ENCODE results near the gene SYNE1. TPM values are rescaled to one million over a fixed set of nuclear protein-coding genes. Genes with fewer than 3 reads are reported as not detected.
"Not testable (repeated sequence)": the region's sequence is repeated elsewhere in the genome, so short reads cannot be mapped to it uniquely, and the experiment has no call there.

SYNE1 gene
- total RNA-seq, 1 donor from 2014 or later: 81.3 TPM

DNA sequence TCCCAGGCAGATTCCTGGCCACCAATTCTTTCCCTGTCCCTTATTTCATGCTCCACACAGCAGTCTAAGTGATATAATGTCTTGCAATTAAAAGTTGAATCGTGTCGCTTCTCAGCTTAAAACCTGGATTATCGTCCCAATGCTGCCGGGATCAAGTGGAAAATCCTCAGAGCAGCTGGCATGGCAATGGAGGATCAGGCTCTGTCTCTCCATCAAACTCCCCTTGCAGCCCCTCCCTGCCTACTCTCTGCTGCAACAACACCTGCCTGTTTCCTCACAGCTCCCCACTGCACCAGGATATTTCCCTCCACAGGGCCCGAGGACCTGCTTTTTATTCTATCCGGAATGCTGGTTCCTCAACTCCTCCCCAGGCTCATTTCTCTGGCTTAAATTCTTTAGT is 277.1 kb downstream of the SYNE1 start:
- DNase-seq: no peak

DNA sequence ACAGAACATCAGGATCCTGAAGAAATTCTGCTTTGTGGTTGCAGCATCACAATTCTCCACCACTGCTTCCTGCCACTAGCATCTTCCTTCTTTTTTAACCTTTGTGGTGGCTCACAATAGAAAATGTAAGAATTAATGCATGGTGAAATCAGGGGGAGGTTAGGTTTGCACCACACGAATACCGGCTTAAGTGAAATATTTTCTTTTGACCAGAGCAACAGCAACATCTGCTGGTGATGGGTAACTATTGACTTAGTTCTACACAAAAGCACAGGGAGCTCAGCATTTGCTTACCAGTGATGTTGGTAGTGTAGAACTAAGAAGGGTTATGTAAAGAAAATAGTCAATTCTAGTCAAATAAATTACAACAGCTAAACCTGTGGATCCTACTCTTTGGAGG is 280.5 kb downstream of the SYNE1 start:
- peak; percentile 68 for DNase-seq

DNA sequence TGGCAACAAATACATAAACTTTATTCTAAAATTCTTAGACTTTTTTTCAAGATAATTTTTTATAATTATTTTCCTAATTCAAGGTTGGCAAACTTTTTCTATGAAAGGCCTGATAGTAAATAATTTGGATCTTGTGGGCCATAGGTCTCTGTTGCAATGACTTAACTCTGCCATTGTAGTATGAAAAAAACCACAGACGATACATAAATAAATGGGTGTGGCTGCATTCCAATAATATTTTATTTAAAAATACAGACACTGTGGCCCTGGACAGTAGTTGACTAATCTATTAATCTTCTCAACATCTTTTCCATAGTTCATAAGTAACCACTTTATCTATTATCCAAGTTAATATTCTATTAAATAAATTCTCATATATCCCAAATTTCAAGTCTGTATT is 281.1 kb downstream of the SYNE1 start:
- DNase-seq: no peak

DNA sequence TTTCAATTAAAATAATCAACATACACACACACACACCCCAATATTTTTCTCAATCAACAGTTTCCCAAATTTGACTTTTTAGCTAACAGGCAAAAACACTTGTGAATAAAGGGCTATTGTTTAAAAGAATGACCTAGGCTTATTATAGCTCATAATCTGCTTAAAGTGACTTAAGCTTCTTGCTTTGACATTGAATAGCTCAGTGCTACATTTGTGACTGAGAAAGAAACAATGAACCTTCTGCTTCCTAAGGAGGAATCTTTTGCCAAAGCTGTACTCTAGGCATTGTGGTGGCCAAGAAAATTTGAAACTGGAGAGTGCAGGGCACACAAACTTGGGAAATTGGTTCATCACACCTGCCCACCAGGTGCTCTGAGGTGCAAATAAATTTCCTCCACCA is 282.0 kb downstream of the SYNE1 start:
- peak; percentile 7 for DNase-seq

DNA sequence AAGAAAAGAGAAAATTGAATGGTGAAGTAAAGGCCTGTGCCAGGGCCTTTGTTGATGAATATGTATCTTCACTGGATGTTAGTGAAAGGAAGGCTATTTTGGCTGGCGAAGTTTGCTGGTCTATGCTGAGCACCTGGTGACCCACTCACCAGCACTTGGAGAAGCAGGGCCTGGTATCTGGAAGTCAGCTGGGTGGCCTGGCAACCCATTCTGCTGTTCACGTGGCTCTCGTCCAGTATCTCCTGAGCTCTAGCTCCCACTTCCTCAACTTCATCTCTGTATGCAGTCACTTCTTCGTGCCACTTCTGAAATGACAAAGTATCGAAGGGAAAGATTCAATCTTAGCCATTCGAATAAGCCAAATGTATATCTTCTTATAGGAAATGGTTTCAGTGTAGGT is 283.7 kb downstream of the SYNE1 start:
- DNase-seq: no peak

DNA sequence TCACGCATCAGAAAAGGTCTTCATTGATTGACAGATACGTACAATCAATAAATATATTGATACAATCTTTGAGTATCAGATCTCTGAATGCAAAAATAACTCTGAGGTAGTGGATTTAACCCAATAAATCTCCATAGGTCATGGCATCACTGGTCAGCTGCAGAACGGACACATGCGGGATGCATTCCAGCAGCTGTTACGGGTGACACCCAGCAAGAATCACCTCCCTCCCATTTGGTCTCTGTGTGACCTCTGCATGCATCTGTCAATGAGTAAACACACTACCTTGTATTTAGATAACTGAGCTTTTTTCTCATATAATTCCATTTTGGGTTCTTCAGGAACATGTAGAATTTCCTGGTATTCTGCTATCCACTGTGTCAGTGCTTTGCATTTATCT is 285.4 kb downstream of the SYNE1 start:
- DNase-seq: no peak

DNA sequence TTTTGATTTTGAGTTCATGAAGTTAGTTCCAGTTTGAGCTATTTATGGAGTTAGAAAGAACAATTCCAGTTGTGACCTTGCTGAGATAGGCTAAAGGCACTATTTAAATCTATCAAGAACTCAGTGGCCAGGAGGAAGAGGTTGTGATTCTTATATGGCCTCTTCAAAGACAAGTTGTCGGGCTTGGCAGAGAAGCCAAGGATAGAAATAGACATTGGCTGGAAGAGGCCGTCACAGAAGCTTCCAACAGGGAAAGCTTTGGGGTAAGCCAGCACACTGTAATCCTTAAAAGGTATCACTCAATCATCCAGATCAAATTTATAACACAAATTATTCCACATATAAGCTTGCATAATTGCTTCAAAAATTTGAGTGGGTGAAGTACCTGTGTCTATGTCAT is 286.1 kb downstream of the SYNE1 start:
- DNase-seq: no peak

DNA sequence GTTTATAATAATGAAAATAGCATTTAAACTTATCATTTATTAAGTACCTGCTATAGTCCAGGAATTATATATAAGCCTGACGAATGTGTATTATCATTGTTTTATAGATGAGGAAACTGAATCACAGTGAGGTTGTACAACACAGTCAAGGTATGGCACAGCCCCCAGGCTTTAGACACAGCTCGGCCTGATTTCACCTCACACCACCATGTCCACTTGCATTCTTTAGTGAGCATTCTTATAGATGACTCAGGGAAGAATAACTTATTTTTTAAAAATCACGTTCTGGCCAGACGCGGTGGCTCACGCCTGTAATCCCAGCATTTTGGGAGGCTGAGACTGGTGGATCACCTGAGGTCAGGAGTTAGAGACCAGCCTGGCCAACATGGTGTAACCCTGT is 289.0 kb downstream of the SYNE1 start:
- DNase-seq: no peak

DNA sequence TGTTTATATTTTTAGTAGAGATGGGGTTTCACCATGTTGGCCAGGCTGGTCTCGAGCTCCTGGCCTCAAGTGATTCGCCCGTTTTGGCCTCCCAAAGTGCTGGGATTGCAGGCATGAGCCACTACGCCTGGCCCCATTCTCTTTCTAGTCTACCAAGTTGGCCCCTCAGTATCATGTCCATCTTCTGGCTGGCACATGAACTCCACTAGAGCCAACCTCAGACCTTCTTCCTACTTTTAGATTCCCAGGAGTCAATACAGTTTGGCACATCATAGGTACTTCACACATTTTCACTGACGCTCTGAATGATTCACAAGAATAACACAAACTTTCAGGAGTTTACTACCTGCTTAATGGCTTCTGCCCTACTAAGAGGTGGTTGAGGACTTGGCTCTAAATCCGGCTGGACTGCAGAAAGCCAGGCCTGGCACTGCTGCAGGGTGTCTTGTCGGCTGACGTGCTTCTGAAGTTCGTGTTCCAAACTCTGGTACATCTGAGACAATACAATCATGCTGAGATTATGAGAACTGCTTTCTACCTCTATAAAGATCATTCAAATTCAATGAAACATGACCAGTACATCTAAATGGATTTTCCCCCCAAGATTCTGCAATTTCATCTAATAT is 293.3 kb downstream of the SYNE1 start:
- DNase-seq: no peak

DNA sequence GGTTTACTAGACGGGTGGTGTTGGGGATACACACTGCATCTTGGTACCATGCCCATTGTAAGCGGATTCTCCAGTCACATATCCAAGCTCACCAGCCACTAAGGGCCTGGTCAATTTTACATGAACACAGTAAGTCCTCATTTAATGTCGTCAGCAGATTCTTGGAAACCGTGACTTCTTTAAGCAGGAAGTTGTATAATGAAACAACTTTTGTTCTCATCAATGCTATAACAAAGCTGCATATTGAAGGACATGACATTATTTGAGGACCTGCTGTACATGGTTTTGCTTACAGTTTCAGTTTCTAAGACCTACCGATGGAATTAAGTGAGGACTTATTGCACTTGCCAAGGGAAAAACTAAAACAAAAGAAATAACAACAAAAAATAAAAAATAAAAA is 295.6 kb downstream of the SYNE1 start:
- DNase-seq: no peak

DNA sequence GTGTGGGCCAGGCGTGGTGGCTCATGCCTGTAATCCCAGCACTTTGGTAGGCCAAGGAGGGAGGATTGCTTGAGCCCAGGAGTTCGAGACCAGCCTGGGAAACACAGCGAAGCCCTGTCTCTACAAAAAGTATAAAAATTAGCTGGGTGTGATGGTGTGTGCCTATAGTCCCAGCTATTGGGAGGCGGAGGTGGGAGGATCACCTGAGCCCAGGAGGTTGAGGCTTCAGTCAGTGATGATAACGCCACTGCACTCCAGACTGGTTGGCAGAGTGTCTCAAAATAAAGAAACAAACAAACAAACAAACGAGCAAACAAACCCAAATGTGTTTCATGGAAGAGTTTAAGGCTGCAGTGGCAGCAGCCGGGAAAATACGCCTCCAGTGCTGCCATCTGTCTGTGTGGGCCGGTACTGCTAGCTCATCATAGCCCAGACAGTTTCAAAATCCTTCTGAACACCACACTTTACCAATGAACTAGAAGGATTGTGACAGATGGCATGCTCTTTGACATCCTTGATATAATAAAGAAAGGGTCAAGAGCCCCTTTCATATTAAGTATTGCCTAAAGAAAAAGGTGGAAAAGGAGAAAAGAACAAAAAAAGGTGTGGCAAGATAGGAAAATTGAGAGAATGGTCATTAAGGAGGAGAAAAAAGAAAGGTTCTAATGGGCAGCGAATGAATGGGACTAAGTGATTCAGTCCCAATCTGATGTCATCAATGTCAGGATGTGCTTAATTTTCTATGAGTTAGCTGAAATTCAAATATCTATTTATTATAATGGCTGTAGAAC is 298.6 kb downstream of the SYNE1 start:
- DNase-seq: peak; percentile 72

DNA sequence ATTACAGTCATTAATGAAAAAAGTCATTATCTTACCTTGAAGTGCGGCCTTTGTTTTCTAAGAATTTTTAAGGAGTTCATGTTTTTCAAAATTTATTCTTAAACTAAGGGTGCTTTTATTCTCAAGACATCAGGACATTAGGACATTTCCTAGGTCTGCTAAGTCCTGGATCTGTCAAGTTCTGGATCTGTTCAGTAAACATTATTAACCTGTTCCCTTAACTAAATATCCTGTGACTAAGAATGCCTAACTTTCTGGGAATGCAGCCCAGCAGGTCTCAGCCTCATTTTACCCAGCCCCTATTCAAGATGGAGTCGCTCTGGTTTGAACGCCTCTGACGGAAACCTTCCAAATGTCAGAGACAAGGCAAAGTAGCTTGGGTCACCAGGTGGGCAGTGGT is 302.6 kb downstream of the SYNE1 start:
- no peak for DNase-seq

DNA sequence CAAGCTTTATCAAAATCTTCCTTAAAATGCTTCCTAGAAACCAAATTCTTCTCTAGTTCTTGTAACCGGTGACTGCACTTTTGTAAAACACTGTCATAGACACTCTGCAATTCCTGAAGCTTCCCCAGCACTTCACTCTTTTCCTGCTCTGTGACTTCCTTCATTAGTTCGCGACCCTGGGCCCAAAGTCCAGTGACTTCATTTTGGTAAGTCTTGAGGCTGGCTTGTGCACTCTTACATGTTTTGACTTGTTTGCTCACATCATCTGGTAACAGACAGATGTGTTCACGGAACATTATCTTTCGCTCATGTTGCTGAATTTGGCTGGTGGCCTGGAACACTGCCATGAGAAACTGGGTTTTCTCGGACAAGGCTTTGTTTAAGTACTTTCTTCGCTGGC is 306.2 kb downstream of the SYNE1 start:
- DNase-seq: no peak

DNA sequence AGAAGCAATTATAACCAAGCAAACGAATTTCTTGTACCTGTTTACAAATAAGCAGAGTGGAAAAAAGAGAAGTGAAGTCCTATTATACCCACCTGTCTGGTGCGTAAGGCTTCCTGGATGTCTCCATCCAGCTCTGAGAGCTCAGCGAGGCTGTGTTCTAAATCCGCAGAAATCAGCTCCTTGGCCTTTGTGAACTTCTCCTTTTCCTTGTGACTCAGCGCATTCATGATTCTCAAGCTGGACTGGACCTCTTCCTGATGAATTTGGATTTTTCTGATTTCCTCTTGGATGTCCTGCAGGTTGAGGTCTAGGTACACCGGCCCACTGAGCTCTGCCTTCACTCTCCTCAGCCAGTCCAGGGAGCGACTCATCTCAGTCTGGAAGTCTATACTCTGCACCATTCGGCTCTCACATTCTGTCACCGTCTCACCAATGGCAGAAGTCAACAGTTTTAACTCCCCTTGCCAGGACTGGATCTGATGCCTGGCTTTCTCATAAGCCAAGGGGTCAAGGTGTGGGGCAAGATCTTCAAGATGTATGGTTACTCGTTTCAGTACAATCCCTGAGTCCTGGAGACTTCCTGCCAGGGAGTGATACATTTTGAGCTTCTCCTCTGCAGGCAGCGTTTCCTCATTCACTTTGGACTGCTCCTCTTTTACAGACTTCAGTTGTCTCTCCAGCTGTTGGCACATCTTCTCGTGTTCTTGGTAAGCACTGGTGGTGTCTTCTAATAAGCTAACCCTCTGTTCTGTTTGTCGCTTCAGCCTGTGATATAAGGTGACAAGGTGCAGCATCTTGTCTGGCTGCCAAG is 307.3 kb downstream of the SYNE1 start:
- DNase-seq: no peak

DNA sequence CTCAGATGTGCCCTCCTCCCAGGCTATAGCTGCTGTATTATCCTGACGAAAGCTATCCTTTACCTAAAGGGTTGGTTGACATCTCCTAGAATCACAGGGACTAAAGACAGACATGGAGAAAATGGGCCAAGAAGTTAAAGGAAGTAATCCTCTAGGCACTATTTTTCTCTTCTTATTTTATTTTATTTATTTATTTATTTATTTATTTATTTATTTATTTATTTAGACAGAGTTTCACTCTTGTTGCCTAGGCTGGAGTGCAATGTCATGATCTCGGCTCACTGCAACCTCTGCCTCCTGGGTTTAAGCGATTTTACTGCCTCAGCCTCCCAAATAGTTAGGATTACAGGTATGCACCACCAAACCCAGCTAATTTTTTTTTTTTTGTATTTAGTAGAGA is 309.0 kb downstream of the SYNE1 start:
- DNase-seq: not testable (repeated sequence)

DNA sequence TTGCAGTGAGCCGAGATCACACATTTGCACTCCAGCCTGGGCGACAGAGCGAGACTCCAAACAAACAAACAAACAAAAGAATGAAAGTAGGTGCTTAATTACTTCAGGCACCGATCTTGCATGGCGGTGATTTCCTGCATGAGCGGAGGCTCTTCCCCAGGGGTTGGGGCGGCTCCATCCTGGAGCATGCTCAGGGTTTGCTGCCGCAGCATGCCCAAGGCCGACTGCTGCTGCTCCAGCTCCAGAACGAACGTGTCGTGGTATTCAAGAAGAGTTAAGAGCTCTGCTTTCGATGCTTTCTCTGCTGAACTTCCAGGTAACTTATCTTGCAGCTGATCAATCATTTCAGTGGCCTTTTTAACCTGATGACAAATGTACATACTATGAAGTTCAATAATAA is 313.8 kb downstream of the SYNE1 start:
- no peak for DNase-seq

DNA sequence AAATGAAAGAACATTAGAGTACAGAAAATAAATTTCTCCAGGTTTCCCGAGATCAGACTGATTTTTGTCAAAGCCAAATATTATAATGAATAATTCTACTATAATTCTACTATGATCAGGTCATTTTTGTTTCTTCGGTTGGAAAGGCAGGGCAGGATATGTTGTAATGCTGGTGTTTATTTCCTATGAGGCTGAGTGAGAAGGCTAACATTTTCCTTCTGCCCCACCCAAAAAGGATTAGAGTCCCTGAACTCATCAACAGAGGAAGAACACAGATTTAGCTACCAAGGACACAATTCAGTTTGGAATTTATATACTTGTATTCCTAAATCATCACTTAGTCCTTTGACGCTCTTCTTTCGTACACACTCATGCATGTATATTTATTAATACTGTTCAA is 318.9 kb downstream of the SYNE1 start:
- peak; percentile 63 for DNase-seq

DNA sequence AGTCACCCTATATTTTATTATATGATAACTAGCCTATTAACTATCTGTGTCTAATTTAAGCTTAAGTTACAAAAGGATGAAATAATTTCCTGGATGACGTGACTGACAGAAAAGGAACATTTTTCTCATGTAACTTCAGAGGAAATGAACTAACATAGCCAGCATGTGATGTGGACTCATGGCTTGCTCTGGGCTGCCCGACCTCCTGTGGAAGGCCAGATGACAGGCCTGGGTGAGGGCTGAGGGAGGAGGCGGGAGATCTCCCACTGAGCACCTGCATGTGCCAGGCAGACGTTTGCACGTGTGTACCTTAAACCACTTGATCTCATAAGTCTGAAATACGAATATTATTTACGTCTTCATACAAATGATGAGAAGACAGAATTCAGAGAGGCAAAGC is 321.1 kb downstream of the SYNE1 start:
- DNase-seq: peak; percentile 97

DNA sequence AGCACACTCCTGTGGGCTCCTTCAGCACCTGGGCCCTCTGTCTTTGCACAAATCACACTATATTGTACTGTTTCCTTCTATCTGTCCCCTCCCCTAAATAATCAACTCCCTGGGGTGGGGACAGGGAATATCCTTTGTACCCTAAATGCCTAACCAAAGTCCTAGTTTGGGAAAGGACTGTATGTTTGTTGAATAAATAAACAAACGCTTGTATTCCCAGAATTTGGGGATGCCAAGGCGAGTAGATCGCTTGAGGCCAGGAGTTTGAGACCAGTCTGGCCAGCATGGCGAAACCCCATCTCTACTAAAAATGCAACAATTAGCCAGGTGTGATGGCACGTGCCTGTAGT is 322.7 kb downstream of the SYNE1 start:
- DNase-seq: no peak

DNA sequence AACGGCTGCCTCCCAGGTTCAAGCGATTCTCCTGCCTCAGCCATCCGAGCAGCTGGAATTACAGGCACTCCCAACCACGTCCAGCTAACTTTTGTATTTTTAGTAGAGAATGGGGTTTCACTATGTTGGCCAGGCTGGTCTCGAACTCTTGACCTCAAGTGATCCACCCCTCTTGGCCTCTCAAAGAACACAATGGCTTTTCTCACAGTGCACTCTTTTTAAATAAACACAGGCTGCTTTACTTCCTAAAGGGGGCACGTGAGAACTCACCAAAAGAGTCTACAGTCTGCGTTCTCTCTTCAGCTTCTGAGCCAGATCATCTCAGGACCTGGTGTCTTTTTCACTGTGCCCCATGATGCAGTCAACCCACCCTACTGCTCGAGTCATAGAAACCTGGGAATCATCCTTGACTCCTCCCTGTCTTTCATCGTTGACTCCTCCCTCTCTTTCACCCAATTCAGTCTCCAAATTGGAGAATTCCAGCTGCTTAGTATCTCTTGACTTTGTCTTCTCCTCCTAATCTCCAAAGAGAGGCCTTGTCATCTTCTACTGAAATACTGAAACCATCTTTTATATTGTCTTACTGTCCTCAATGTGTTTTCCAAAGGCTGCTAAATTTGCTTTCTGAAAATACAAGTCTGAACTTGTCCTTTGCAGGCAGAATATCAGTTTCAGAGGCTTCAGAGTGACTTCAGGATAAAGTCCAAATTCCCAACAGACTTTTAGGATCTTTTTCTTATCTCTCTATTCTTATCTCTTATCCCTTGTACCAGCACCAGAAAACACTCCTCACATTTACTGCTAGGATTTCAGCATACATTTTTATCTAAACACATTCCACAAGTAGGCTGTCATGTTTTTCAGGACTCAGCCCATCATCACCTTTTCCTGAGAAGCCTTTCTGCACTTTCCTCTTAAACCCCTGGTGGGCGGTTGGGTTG is 323.4 kb downstream of the SYNE1 start:
- peak; percentile 68 for DNase-seq

DNA sequence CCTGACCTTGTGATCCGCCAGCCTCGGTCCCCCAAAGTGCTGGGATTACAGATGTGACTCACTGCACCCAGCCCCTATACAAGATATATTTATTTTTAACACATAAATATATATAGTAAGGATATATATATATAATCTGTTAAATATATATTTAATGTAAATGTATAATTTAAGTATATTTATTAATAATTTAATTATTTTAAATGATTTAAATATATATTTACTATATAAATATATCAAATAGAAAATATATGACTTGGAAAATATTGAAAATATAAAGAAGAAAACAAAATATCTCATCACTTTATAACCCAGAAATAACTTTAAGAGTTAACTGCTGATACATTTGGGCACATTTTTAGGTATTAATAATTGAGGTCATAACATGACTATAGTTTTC is 324.7 kb downstream of the SYNE1 start:
- DNase-seq: no peak

DNA sequence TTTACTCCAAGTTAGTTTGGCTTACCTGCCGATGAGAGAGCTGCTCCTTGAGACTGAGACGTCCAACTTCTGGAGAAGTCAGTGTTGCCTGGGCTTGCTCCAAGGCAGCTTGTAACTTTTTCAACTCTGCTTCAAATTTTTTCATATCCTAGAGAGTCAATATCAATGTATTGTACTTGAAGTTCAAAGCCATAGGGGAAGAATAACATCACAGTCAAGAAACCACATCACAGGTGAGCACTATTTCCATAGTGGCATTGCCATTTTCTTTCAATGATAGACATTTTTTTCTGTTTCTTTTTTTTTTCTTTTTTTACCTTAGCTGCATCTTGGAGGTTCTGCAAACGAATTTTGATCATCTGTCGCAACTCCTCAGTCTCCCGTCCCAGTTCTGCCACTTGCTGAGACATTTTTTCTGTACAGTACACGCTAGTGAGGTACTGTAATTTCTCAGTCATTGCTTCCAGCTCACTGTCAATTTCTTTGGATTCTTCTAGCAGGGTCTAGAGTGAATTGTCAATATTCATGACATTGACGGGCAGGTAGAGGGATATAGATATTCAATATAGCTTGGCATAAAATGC is 326.7 kb downstream of the SYNE1 start:
- DNase-seq: no peak
